HG03378 (cell line): ENCODE data around the gene ZNF691.

Source experiments
- ATAC-seq: cut with Tn5 transposase; IDR thresholded peaks from one replicate; pipeline ENCODE4 v1.9.1; 2021; ENCODE audit warnings: mild to moderate bottlenecking, moderate library complexity; ENCODE audit not compliant: unreplicated experiment

Gene ZNF691

GRCh38 chr1:42831273-42831672 is 15.1 kb upstream of the ZNF691 start:
- ATAC-seq = no peak

GRCh38 chr1:42832641-42833240 is 13.7 kb upstream of the ZNF691 start:
- ATAC-seq = no peak

- ATAC-seq = no peak
Measured at GRCh38 chr1:42833981-42834380, 12.4 kb upstream of the ZNF691 start.

DNA sequence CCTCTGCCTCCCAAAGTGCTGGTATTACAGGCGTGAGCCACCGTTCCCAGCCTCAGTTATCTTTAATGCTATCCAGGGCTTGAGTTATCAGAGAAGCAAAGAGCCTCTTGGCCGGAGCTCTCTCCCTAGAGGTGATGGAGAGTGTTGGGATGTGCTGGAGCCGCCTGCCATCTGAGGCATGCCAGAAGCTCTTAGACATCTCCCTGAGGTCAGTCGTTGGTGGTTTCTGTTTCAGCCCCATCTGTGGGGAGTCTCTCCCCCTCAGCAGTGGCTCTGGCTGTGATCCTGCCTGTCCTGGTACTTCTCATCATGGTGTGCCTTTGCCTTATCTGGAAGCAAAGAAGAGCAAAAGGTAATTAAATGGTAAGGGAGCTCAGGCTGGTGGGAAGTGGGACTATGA is 11.6 kb upstream of the ZNF691 start:
- ATAC-seq = no peak

- ATAC-seq = no peak
Measured at GRCh38 chr1:42835422-42835821, 11.0 kb upstream of the ZNF691 start.

DNA sequence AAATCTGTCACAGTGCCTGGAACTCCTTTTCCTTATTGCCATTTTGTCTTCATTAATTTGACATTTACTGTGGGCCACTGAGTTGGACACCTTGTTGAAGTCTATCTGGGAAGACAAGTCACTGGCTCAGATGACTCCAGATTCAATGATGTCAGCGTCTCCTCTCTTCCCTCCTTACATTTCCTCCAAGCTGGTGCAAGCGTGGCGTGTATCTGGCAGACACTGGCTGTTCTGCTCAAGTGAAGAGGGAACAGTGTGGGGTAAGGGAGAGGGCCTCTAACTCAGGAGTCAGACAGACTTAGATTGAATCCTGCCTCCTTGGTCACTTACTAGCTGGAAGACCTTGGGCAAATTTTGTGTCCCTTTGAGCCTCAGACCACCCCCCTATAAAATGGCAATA is 8.7 kb upstream of the ZNF691 start:
- ATAC-seq = no peak

GRCh38 chr1:42838482-42839190 is 7.8 kb upstream of the ZNF691 start:
- no peak for ATAC-seq

DNA sequence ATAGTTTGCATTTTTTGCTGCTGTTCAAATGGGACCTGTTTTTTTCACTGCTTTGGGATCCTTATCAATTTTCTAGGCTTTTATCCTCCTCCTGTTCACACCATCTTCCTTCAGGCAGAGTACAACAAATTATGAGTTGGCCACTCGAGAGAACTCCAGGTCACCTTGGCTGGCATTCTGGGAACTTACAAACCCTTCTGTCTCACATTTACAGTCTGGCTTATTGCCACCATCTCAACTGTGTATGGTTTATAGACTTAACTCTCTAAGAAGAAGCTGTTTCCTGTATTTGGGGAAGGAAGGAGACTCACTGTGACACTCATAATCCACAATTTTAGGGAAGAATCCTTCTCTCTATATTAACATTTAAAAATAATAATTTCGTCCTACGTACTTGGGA is 5.4 kb upstream of the ZNF691 start:
- no peak for ATAC-seq

- ATAC-seq = no peak
Measured at GRCh38 chr1:42841440-42842147, 4.8 kb upstream of the ZNF691 start.

DNA sequence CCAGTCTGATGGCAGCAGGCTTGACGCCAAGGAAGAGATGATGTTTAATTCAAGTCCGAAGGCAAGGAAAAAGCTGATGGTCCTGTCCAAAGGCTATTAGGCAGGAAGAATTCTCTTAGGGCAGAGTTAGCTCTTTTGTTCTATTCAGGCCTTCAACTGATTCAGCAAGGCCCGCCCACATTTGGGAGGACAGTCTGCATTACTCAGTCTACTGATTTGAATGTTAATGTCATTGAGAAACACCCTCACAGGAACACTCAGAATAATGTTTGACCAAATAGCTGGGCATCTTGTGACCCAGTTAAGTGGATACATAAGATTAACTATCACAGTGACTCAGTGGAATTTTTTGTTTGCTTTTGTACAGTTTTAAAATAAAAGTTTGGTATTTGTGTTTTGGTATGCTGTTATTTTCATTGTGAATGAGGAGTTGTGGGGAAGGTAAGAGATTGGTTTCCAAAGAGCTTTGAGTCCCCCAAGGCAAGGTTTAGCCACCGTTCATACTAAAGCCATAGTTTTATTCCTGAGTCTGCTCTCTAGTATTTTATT is 1.7 kb upstream of the ZNF691 start:
- ATAC-seq = no peak

- no peak for ATAC-seq
Measured at GRCh38 chr1:42845193-42845592, 1.2 kb upstream of the ZNF691 start.

DNA sequence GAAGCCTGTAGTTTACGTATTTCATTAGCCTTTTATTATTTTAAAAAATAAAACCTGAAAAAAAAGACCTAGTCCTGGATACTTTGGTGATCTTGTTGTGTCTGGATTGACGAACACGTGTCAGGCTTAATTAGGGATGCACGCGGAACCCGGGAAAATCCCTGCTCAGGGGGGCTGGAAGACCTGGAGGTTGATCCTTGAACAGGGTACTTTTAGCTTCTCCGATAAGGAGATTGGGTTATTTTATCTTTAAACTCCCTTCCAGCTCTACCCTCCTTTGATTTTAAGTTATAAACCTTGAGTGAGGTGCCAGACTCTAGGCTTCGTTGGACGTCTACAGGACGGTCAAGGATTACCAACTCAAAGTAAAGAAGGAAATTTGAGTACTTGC is 552 bp upstream of the ZNF691 start:
- peak; percentile 6 for ATAC-seq

GRCh38 chr1:42847111-42847595 is 740 bp downstream of the ZNF691 start:
- no peak for ATAC-seq

GRCh38 chr1:42847721-42848460 is 1.5 kb downstream of the ZNF691 start:
- ATAC-seq = no peak

- ATAC-seq = no peak
Measured at GRCh38 chr1:42848823-42849537, 2.6 kb downstream of the ZNF691 start.

DNA sequence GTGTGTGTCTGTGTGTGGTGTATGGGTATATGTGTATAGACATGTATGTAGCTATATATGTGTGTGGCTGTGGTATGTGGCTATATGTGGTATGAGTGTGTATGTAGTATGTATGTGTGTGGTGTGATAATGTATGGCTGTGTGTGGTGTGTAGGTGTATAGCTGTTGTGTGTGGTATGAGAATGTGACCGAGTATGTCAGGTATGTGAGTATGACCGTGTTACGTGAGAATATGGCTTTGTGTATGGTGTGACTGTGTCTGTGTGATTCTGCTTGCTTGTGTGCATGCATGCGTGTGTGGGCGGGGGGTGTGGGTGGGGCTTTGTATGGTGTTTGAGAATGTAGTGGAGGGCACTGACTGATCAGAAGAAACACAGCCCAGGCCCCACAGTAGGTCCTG is 3.5 kb downstream of the ZNF691 start:
- ATAC-seq = no peak

DNA sequence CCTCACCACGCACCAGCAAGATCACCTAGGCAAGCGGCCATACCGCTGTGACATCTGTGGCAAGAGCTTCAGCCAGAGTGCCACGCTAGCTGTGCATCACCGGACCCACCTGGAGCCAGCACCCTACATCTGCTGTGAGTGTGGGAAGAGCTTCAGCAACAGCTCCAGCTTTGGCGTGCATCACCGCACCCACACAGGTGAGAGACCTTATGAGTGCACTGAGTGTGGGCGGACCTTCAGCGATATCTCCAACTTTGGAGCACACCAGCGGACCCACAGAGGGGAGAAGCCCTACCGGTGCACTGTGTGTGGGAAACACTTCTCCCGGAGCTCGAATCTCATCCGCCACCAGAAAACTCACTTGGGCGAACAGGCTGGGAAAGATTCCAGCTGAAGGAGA is 5.0 kb downstream of the ZNF691 start:
- no peak for ATAC-seq

DNA sequence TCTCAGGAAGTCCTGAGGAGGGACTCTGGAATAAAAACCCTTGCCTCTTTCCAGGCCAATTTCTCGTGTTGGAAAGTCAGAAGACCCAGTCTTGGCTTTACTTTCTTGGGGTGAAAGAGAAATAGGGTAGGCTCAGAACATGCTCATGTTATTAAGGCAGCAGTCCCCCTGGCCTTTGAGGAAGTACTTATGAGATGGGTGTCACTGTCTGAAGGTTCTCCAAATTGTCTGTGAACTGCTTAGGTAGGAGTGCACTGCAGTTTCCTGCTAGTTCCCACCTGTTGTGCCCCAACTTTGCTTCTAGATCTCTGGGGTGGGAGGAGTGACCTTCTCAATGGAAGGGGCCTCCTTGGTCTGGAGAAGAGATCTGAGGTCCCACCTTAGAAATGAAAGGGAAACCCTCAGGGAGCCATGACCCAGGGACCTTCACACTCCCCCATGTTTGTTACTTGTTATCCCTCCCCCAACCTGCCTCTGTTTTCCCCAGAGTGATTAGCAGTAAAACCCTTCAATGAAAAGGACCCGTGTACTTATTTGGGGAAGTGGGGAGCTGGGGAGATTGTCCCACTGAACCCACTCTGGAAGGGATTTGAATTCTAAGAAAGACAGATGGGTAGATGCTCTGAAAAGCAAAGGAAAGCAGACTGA is 5.7 kb downstream of the ZNF691 start:
- ATAC-seq = no peak

DNA sequence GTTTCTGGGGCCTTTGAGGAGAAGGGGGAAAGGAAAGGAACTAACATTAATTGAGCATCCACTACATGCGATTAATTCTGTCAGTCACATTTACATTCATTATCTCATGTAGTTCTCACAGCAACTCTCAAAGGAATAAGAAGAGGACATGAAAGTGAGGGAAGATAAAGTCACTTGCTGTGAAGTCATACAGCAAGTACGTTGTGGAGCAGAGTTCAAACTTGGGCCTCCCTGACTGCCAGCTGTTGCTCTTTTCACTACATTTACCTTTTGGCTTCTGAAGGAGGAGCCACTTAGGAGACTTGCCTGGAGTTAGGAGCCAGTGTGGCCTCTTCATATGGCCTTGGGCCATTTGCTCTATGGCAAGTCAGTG is 6.2 kb downstream of the ZNF691 start:
- ATAC-seq = no peak
